ENCODE data around the gene ANKS3.

Gene ANKS3

GRCh38 chr16:4683255-4684057 is 50.6 kb downstream of the ANKS3 start:
- DNase-seq = no peak

- no peak for DNase-seq
Observed at GRCh38 chr16:4682616-4683254, 51.3 kb downstream of the ANKS3 start.

GRCh38 chr16:4682084-4682591 is 51.9 kb downstream of the ANKS3 start:
- DNase-seq = no peak

- no peak for DNase-seq
Observed at GRCh38 chr16:4681471-4682083, 52.5 kb downstream of the ANKS3 start.

GRCh38 chr16:4680673-4681470 is 53.2 kb downstream of the ANKS3 start:
- no peak for DNase-seq

GRCh38 chr16:4679850-4680636 is 54.0 kb downstream of the ANKS3 start:
- no peak for DNase-seq

GRCh38 chr16:4679156-4679849 is 54.8 kb downstream of the ANKS3 start:
- DNase-seq = no peak

- DNase-seq = no peak
Observed at GRCh38 chr16:4678596-4678995, 55.5 kb downstream of the ANKS3 start.

GRCh38 chr16:4677994-4678393 is 56.1 kb downstream of the ANKS3 start:
- no peak for DNase-seq

GRCh38 chr16:4677390-4677789 is 56.7 kb downstream of the ANKS3 start:
- no peak for DNase-seq

GRCh38 chr16:4676831-4677230 is 57.2 kb downstream of the ANKS3 start:
- DNase-seq = no peak

- no peak for DNase-seq
Observed at GRCh38 chr16:4675864-4676786, 57.9 kb downstream of the ANKS3 start.

GRCh38 chr16:4674926-4675530 is 59.0 kb downstream of the ANKS3 start:
- DNase-seq = no peak

- DNase-seq = no peak
Observed at GRCh38 chr16:4673387-4674046, 60.6 kb downstream of the ANKS3 start.

GRCh38 chr16:4668313-4668960 is 65.6 kb downstream of the ANKS3 start:
- no peak for DNase-seq

- no peak for DNase-seq
Observed at GRCh38 chr16:4667203-4667963, 66.7 kb downstream of the ANKS3 start.

GRCh38 chr16:4666537-4667202 is 67.4 kb downstream of the ANKS3 start:
- DNase-seq = no peak

Measured in bone marrow (tissue), 2 donors.